ENCODE results near the gene WNT5B. TPM values are rescaled to one million over a fixed set of nuclear protein-coding genes. Genes with fewer than 3 reads are reported as not detected.

Gene WNT5B
- polyA plus RNA-seq, 1 of the 3 experiments (the other 2 are of a cell fraction) = 29.3 TPM

DNA sequence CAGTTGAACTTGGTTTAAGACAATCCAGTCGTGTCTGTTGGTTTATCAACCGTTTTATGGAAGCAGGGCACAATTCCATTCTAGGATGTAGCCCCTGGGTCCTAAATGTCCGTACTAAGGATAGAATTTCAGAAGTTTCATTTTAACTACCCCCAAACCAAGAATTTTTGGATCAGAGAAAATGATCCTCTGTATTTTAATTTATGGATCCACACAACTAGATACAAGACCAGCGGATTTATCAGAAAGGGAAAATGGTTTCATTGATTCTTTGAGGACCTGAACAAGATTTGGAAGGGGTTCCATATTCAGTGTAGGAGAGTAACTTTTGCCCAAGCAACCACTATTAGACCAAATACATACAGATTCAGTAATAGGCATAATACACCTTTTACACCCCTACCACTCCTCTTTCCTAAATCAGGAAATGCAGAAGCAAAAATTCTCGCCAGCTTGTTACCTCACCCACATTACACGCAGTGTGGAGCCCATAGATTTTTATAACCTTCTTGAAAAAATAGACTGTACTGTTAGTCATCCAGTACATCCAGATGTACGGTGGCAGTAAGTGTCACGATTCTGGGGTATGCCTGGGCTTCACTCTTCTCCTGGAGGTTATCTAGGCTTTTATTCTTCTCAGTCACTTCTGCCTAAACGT lies 33.2 kb upstream of the WNT5B start:
- ChIA-PET CTCF (interaction anchor here (4.5 kb wide), 1 partner anchor 10 kb away, joined by 34 read pairs; no protein-coding TSS in a partner anchor), POLR2A (no interaction called here)
- Histone ChIP-seq H3K4me1 (ENCODE audit: control insufficient read depth in 1 of 2, insufficient read depth in 2 of 2, low read depth in 1 of 2, low read length in 1 of 2) (peaks cover 16 to 27% of the 10 kb centered on the region in 2 experiments), H3K9me3 (no peaks in the 10 kb centered on the region), H3K27ac (ENCODE audit: low read depth in 2 of 2, low read length in 1 of 2) (peak overlapping the region in 1 of 2 experiments; percentile 65; a peak in 1 of 4 replicates), H3K9me2 (no peaks in the 10 kb centered on the region), H3K36me3 (replicated peaks in 1 of 2; ENCODE audit: control insufficient read depth in 1 of 2, insufficient read depth in 2 of 2, low read length in 1 of 2) (peaks cover 0 to 8% of the 10 kb centered on the region in 2 experiments), H3K4me3 (ENCODE audit: low read depth in 2 of 2, low read length in 1 of 2) (peak overlapping the region in 1 of 2 experiments; percentile 57; a peak in 1 of 4 replicates), H4K20me1 (ENCODE audit: insufficient read depth) (peaks cover 29% of the 10 kb centered on the region), H3F3A (replicated peaks; ENCODE audit: insufficient read depth) (peaks cover 5% of the 10 kb centered on the region), H2AFZ (ENCODE audit: low read depth) (no peak overlapping the region), H3K27me3 (ENCODE audit: insufficient read depth) (no peaks in the 10 kb centered on the region), H3K4me2 (peak overlapping the region; percentile 89), H3K9ac (0 out of 2 replicates have a peak overlapping the region, but pooled peaks have one; percentile 56), H3K79me2 (ENCODE audit: insufficient read depth) (peaks cover 90% of the 10 kb centered on the region)
- TF ChIP-seq NFIC (IDR thresholded peaks at IDR 0.05; ENCODE audit: borderline replicate concordance) = no peak
- TF ChIP-seq, protein P1, sequence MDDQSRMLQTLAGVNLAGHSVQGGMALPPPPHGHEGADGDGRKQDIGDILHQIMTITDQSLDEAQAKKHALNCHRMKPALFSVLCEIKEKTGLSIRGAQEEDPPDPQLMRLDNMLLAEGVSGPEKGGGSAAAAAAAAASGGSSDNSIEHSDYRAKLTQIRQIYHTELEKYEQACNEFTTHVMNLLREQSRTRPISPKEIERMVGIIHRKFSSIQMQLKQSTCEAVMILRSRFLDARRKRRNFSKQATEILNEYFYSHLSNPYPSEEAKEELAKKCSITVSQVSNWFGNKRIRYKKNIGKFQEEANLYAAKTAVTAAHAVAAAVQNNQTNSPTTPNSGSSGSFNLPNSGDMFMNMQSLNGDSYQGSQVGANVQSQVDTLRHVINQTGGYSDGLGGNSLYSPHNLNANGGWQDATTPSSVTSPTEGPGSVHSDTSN (IDR thresholded peaks at IDR 0.05) = no peak
- no peak for TF ChIP-seq CHD2 (IDR thresholded peaks at IDR 0.05; ENCODE audit: low read length, partially characterized antibody)
- TF ChIP-seq RCOR1 (IDR thresholded peaks at IDR 0.05; ENCODE audit: low read length) = no peak
- TF ChIP-seq GATA2 (CRISPR knock-in tag; IDR thresholded peaks at IDR 0.05) = no peak
- TF ChIP-seq GABPA (IDR thresholded peaks at IDR 0.05; ENCODE audit: low read depth) = no peak
- TF ChIP-seq TAF1 (IDR thresholded peaks at IDR 0.05; ENCODE audit: borderline replicate concordance, low read depth, low read length) = no peak
- TF ChIP-seq FOXM1 (IDR thresholded peaks at IDR 0.05; ENCODE audit: low read depth) = no peak
- no peak for TF ChIP-seq EP300 (IDR thresholded peaks at IDR 0.05; ENCODE audit: borderline replicate concordance in 1 of 2, low read depth in 1 of 2, low read length in 1 of 2)
- TF ChIP-seq FOXJ3 (CRISPR knock-in tag; IDR thresholded peaks at IDR 0.05) = no peak
- TF ChIP-seq SIN3A (IDR thresholded peaks at IDR 0.05; ENCODE audit: borderline replicate concordance, low read depth, low read length) = no peak
- no peak for TF ChIP-seq RXRA (IDR thresholded peaks at IDR 0.05; ENCODE audit: borderline replicate concordance, low read depth)
- TF ChIP-seq NRF1 (IDR thresholded peaks at IDR 0.05; ENCODE audit: low read depth, low read length) = no peak
- TF ChIP-seq MEF2A (IDR thresholded peaks at IDR 0.05; ENCODE audit: borderline replicate concordance, low read depth) = no peak
- TF ChIP-seq, protein P2, sequence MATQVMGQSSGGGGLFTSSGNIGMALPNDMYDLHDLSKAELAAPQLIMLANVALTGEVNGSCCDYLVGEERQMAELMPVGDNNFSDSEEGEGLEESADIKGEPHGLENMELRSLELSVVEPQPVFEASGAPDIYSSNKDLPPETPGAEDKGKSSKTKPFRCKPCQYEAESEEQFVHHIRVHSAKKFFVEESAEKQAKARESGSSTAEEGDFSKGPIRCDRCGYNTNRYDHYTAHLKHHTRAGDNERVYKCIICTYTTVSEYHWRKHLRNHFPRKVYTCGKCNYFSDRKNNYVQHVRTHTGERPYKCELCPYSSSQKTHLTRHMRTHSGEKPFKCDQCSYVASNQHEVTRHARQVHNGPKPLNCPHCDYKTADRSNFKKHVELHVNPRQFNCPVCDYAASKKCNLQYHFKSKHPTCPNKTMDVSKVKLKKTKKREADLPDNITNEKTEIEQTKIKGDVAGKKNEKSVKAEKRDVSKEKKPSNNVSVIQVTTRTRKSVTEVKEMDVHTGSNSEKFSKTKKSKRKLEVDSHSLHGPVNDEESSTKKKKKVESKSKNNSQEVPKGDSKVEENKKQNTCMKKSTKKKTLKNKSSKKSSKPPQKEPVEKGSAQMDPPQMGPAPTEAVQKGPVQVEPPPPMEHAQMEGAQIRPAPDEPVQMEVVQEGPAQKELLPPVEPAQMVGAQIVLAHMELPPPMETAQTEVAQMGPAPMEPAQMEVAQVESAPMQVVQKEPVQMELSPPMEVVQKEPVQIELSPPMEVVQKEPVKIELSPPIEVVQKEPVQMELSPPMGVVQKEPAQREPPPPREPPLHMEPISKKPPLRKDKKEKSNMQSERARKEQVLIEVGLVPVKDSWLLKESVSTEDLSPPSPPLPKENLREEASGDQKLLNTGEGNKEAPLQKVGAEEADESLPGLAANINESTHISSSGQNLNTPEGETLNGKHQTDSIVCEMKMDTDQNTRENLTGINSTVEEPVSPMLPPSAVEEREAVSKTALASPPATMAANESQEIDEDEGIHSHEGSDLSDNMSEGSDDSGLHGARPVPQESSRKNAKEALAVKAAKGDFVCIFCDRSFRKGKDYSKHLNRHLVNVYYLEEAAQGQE (IDR thresholded peaks at IDR 0.05; ENCODE audit: low read depth, low read length) = no peak
- TF ChIP-seq SMC3 (IDR thresholded peaks at IDR 0.05; ENCODE audit: low read depth, low read length) = no peak
- DNase-seq = no peak
- WGBS (ENCODE audit: low lambda C conversion rate) = 93% methylated on average over 9 of the region's 9 CpGs

All from SK-N-SH (cell line).